GM21528 (cell line): ENCODE measurements around the gene CLEC7A.

Experiments
- ATAC-seq: cut with Tn5 transposase; IDR thresholded peaks from one replicate; pipeline ENCODE4 v1.9.1; 2021; ENCODE audit warnings: mild to moderate bottlenecking, moderate library complexity; ENCODE audit not compliant: unreplicated experiment, low FRiP score

Gene CLEC7A

DNA sequence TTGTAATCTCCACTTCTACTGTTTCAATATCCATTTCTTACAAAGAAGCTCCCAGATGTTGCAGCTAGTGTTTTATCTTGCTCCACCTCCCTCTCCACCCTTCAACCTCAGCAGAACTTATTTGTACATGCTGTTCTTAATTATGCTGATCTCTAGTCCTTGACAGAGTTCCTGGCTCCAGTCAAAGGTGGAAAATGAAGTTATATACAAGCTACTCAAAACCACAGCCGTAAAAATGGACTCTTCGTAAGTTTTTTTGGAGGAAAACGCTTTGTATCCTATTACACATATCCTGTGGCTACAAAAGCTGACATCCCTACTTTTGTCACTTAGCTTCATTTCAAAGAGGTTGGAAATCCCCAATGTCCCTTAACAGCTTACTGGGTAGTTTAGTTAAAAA, 32.5 kb downstream of the CLEC7A start:
- ATAC-seq = no peak

DNA sequence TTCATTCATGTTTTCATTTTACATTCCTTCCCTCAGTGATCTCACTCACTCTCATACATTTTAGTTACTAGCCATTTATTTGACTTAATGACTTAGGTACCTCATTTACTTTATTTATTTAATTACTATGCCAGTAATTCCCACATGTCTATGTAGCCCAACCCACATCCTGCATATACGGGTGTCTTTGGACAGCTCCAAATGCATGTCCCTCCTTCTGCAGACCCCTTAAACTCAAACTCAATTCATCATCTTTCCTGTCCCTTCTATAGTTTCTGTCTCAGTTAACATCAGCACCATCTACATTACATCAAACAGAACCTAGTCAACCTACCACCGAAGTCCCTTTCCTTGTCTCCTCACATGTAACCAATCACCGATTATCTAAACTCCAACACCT, 34.0 kb downstream of the CLEC7A start:
- no peak for ATAC-seq

DNA sequence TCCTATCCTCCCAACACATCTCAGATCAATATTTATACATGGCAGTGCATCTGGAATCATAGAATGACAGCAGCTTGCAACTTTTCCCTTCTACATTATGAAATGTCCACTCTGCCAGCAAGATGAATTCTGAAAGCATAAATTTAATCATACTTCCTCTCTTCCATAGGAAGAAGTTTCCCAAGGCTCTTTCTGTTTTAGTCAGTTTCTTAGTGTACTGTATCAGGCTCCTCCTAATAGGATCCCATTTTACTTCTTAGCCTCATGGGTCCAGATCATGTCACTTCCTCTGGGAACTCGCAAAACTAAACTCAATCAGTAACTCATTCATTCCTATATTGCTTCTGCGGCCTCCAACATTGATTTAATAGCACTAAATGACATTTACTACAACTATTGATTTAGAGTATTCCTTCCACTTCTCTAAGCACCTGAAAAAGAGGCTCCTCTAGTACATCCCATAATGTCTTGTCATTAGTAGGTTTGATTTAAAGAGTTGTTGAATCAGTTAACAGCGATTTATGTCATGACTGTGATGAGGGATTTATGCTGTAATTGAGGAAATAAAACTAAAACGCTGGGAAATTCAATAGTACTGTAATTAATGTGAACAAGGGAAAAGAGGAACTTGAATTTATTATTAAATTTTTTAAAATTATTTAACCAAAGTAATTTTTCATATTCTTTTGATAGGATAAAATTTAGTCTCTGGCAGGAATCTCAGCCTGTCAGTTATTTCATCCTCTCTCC, 35.2 kb downstream of the CLEC7A start:
- ATAC-seq = no peak

DNA sequence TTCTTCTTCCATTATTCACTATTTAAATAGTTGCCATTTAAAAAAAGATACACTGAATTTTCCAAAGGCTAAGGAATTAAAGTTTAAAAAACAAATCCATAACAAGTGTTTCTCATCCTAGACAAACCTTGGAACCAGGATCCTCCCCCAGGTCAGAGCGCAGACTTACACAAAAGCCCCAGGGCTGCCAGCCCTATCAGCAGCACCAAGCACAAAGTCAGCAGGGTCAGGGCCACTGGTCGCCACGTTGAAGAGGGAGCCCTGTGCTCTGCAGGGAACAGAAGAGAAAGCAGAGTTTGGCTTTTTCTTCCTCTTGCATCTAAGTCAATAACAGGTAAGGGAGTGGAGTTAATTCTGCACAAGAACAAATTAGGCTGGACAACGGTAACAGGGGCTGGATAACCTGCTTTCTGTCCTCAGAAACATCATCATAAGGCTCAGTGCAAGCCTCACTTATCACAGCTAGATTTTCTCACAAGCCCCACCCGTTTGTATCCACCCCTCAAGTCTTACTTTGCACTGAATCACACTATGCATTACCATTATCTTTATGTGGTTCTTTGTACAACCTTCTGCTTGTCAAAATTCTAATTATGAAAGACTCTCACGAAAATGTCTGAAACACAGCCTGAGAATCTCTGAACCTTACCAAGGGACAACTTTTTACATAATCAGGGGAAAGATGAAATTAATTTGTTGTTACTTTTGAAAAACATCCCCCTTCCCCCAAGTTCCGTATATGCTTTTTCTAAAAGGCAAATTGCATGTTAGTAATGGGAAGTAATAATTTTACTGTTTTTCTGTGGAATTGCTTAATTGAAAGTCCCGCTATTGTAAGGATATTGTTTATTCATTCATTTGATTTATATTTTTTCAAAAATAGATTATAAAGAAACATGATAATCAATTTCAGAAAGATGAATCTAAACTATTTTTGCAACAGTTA, 40.8 kb downstream of the CLEC7A start:
- no peak for ATAC-seq

DNA sequence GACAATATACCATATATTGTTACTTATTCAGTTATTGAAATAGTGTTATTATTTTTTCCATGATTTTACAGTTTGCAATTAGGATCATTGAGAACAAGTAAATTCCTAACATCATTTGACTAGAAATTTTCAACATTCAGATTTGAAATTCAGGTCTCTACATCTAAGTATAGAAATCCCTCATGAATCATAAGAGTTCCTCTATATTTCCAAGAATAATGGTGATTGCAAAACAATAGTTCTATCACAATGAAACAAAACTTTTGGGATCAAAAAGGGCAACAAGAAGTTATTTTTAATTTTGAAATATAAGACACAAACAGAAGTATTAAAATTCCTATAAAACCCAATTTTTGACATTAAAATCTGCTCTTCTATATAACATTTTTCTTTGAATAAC, 42.0 kb downstream of the CLEC7A start:
- no peak for ATAC-seq

DNA sequence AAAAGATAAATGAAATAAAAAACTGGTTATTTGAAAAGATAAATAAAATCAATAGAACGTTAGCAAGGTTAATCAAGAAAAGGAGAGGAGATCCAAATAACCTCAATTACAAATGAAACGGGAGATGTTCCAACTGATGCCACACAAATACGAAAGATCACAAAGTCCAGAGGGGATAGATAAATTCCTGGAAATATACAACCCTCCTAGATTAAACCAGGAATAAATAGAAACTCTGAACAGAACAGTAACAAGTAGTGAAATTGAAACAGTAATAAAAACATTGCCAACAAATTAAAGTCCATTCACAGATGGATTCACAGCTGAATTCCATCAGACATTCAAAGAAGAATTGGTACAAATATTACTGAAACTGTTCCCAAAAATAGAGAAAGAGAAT, 43.6 kb downstream of the CLEC7A start:
- ATAC-seq = no peak

DNA sequence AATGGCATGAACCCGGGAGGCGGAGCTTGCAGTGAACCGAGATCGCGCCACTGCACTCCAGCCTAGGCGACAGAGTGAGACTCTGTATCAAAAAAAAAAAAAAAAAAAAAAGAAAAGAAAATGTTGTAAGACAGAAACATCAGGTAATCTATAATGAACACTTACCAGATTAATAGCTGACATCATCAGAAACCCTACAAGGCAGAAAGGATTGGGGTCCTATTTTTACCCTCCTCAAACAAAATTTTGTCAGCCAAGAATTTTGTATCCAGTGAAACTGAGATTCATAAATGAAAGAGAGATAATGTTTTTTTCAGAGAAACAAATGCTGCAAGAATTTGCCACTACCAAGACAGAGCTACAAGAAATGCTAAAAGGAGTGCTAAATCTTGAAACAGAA, 45.3 kb downstream of the CLEC7A start:
- ATAC-seq = no peak

DNA sequence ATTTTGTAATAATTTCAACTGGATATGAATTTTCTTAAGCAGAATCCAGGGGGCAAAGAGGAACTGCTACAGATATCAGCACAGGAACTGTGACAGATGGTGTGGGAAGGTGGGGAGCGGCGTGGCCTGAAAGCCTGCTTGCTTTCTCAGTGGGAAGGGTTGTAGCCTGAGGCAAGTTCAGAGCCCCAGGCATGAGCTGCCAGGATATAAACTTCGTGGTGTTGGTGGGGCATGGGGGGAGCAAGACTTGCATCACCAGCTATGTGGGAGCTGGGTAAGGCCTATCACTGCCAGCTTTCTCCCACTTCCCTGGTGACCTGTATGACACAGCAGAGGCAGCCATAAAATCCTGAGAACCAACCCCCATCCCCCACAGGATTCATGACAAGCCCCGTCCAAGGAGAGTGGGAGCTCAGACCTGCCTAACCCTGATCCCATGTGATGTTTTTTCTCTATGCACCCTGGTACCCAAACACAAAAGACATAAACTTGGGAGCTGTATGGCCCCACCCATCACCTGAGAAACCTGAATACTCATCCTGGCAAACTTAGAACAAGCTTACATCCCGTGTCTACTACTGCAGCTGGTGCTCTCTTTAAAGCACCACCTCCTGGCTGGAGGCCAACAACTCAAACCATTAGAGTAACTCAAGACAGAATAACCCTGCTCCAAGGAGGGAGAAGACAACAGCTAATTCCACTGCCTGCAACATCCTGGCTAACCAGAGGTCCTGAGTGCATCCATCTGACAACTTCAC, 47.7 kb downstream of the CLEC7A start:
- no peak for ATAC-seq

DNA sequence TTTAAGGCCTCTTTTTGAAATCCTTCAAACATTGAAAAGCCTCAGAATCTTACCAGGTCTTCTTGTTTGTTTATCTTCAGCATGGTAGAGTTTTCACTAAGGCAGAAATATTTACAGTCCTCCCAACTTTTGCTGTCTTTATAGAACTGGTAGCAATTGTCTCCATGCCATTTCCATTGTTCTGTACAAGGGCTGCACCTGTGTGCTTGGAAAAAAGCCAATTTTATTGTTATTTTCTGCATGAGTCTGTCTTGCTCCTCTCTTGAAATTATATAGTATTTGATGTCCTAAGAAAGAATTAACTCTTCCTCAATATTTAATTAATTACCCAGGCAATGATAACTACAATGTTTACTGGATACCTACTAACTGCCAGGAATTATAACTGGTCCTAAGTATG, 54.5 kb downstream of the CLEC7A start:
- no peak for ATAC-seq

DNA sequence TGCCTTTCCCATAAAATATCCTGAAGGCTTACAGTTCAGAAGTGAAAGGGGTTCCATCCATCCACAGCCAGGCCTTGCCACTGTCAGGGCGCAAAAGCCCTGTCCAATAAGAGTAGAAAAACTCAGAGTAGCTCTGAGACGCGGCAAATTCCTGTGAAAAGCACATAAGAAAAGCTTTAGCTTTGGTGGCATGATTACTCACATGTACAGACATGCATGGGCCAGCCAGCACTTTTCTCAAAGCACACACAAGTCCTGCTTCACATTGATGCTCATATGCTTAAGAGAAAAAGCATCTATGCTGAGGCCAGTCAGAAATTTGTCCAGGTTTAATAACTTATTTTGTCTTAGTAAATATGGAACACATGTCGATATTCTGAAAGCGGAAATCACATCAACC, 56.7 kb downstream of the CLEC7A start:
- ATAC-seq = no peak

DNA sequence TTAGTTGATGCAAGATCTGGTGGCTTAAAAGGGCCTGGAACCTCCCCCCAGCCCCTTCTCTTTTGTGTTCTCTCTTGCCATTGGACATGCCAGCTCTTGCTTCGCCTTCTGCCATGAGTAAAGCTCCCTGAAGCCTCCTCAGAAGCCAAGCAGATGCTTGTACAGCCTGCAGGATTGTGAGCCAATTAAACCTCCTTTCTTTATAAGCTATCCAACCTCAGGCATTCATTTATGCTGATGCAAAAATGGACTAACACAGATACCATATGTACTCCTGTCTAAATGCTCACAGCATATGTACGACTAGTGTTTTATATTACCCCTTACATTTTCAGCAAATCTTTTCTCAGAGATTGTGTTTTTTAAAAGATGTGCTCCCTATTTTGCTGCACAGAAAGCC, 57.9 kb downstream of the CLEC7A start:
- ATAC-seq = no peak

DNA sequence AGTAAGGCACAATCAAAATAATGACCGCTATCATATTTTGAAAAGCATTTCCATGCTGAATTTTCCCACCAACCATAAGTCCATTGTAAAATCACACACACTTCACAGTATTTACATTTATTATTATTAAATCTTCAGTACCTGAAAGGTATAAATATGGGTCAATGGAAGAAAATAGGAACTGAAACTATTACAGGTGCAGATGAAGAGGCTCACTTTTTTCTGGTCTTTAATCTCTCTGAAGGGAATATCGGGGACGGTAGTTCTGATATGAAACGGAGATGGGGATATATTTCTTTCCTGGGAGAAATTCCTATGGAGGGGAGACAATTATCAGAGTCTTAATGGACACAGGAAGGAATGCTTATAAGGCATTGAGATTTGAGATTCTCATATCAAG, 59.6 kb downstream of the CLEC7A start:
- no peak for ATAC-seq

DNA sequence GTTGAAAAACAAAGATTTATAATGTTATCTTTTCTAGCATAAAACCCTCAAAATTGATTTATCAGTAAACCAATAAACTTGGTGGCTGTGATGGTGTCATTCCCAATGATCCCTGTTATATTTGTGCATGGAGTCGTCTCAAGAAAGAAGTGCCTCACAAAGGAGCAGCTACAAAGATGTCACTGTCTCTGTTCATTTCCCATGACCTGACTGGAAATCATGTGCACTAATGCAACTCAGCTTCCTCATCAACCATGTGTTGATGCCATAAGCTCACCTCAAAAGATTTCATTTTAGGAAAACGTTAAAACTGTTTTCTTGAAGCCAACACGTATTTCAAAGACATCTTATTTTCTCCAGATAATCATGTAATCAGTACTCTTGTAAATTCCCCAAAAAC, 60.0 kb downstream of the CLEC7A start:
- ATAC-seq = no peak

DNA sequence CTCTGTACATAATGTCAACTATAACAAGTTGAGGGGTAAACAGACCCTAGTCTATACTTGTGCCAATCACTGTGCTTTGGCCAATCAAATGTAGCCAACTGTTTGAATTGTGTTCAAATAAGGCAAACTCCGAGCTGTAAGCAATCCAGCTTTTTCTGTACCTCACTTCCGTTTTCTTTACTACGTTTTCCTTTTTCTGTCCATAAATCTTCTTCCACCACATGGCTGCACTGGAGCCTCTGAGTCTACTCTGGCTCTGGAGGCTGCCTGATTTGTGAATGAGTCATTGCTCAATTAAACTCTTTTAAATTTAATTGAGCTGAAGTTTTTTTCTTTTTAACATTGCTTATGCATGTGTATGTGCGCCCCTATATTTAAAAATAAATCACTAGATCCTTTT, 60.9 kb downstream of the CLEC7A start:
- no peak for ATAC-seq

DNA sequence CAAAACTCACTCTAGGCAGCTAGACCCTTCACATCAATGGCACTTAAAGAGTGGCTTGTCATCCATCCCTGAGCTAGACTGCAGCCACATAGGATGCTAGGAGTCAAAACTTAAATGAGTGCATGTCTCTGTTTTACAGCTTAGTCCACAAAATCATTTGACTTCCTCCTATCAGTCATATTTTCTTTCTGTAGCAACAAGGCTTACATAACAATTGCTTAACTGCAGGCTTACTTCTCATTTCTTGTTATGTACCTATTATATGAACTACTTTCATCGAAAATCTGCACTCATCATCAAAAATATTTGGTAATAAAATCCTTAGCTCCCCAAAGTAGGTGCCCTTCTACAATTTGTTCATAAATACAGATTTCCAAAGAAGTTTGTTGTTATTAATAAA, 61.4 kb downstream of the CLEC7A start:
- ATAC-seq = no peak

DNA sequence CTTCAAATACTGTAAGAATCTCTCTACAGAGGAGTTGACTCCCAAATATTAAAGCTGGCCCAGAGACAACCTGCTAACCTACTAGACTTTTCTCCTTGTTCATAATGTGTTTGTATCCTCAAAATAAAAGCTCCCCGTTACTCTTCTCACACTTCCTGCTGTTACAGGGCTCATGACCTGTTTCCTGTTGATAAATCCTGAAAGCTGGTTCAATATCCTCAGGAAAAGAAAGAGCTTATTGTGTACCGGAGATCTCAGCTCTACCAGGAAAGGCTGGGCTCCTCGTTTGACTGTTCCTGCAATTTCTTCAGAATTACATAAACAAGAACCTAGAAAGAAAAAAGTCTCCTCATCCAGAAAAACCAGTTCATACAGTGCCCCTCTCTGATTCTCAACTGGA, 62.1 kb downstream of the CLEC7A start:
- no peak for ATAC-seq

DNA sequence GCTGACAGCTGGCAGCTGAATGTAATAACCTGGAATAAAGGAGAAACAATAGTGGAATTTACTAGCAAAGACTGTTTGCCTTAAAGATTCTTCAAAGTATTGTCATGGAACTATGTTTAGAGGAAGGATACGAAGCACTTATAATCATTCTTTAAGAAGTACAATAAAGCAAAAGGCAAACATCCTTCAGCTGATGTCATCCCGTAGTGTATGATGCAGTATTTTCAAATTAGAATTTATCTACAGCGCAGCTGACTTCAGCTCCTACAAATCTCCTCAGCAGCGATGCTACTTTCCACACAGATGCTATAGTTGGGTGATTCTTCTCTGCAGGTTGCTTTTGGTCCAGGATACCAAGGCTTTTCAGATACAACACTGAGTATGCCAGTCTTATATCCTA, 62.7 kb downstream of the CLEC7A start:
- ATAC-seq = no peak
